ENCODE results near the gene KDM6B. TPM values are rescaled to one million over a fixed set of nuclear protein-coding genes. Genes with fewer than 3 reads are reported as not detected.

Gene KDM6B
- total RNA-seq, 6 experiments from 2014 or later, result 6.1 to 12.8 (median 10.9) TPM

DNA sequence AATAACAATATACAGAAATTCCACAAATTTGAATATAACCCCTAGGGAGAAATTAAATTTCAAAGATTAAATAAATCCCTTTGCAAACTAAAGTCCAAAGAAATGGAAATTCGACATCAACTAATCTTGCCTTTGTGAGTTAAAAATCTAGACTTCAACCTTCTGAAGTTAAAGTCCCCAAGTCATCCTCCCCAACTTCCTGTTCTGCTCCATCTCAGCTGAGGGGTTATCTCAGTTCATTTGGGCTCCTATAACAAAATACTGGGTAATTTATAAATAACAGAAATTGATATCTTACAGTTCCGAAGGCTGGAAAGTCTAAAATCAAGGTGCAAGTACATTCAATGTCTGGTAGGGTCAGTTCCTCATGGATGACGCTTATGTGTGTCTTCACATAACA lies 22.8 kb upstream of the KDM6B start:
- no peaks in the 10 kb centered on the region for H3K36me3 ChIP-seq
- no peaks in the 10 kb centered on the region for H3K9me3 ChIP-seq
- TF ChIP-seq, protein P1, sequence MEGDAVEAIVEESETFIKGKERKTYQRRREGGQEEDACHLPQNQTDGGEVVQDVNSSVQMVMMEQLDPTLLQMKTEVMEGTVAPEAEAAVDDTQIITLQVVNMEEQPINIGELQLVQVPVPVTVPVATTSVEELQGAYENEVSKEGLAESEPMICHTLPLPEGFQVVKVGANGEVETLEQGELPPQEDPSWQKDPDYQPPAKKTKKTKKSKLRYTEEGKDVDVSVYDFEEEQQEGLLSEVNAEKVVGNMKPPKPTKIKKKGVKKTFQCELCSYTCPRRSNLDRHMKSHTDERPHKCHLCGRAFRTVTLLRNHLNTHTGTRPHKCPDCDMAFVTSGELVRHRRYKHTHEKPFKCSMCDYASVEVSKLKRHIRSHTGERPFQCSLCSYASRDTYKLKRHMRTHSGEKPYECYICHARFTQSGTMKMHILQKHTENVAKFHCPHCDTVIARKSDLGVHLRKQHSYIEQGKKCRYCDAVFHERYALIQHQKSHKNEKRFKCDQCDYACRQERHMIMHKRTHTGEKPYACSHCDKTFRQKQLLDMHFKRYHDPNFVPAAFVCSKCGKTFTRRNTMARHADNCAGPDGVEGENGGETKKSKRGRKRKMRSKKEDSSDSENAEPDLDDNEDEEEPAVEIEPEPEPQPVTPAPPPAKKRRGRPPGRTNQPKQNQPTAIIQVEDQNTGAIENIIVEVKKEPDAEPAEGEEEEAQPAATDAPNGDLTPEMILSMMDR (IDR thresholded peaks at IDR 0.05), result no peak
- WGBS (ENCODE audit: insufficient coverage, low coverage, low lambda C conversion rate, missing lambda C conversion rate), result 60% methylated on average over 3 of the region's 3 CpGs
- no peaks in the 10 kb centered on the region for H3K27me3 ChIP-seq
- ATAC-seq (no peak), DNase-seq (no peak)
- intact Hi-C loops (cut with DNase I), result no loop called here
- no peak overlapping the region for H3K4me3 ChIP-seq
- H3K4me1 ChIP-seq, result no peaks in the 10 kb centered on the region
- H3K27ac ChIP-seq, result no peak overlapping the region

DNA sequence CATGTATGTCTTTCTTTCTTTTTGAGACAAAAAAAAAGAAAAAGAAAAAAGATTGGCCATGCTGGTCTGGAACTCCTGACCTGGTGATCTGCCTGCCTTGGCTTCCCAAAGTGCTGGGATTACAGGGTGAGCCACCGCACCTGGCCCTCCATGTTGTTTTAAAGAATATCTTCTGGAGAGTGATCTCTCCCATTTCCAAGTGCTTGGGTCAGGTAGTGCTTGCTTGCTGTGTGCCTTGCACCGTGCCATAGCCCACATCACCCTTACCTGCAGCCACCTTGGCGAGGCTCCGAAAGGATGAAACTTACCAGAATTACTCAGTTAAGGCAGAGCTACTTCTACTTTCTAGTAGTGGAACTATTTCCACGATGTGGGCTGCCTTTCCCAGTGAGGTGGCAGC lies 19.0 kb upstream of the KDM6B start:
- Histone ChIP-seq H3K36me3 (no peaks in the 10 kb centered on the region), H3K9me3 (no peaks in the 10 kb centered on the region), H3K27me3 (no peaks in the 10 kb centered on the region), H3K4me3 (no peak overlapping the region), H3K27ac (no peak overlapping the region), H3K4me1 (no peaks in the 10 kb centered on the region)
- WGBS (ENCODE audit: insufficient coverage, low coverage, low lambda C conversion rate, missing lambda C conversion rate), result 75% methylated on average over 4 of the region's 5 CpGs
- ATAC-seq, result no peak
- DNase-seq, result no peak
- intact Hi-C loops (cut with DNase I), result loop anchor here in 1 of 2 donors (5.0 kb wide), 1 partner anchor 37 kb away; no protein-coding TSS in a partner anchor
- TF ChIP-seq, protein P1 (IDR thresholded peaks at IDR 0.05), result no peak
- TF ChIP-seq POLR2A (IDR thresholded peaks at IDR 0.05), result no peak

DNA sequence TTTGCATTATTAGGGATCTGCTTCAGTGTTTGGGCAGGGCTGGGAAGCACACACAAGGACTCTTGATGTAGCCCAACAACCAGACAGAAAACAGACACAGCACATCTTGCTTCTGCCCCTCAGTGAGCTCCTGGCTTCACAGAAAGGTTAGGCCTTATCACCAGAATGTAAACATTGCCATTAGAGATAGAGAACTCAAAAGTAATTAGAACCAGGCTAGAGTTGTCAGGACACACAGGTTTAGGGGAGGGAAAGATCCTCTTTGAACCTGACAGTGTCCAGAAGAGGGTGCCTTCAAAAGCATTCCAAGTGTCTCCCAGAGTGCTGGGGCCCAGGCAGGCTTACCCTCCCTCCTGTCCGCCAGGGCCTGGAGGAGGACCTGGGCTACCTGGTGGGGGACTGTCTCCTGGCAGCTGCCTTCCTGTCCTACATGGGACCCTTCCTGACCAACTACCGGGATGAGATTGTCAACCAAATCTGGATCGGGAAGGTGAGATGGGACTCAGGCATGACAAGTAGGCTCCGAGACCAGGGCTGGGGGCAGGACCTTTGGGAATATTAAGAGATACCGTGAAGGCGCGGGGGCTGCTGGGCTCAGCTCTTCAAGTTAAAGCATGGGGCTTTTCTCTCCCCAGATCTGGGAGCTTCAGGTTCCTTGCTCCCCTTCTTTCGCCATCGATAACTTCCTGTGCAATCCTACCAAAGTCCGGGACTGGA lies 16.9 kb upstream of the KDM6B start:
- 63% methylated on average over 4 of the region's 10 CpGs for WGBS (ENCODE audit: insufficient coverage, low coverage, low lambda C conversion rate, missing lambda C conversion rate)
- no peak overlapping the region for H3K27ac ChIP-seq

DNA sequence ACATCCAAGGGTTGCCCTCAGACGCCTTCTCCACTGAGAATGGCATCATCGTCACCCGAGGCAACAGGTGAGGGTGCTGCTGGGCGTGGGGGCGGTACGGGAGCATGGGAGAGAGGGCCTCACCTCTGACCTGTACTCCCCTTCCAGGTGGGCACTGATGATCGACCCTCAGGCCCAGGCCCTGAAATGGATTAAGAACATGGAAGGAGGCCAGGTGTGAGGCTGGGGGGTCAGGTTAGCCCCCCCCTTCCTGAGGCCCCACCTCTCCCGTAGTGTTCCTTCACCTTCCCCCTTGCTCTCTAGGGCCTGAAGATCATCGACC lies 16.4 kb upstream of the KDM6B start:
- Histone ChIP-seq H3K4me1 (no peaks in the 10 kb centered on the region), H3K36me3 (no peaks in the 10 kb centered on the region), H3K4me3 (no peak overlapping the region), H3K27ac (no peak overlapping the region), H3K9me3 (no peaks in the 10 kb centered on the region), H3K27me3 (no peaks in the 10 kb centered on the region)
- TF ChIP-seq, protein P1 (IDR thresholded peaks at IDR 0.05), result no peak
- TF ChIP-seq POLR2A (IDR thresholded peaks at IDR 0.05), result no peak
- intact Hi-C loops (cut with DNase I), result loop anchor here in 1 of 2 donors (5.0 kb wide), 1 partner anchor 35 kb away; no protein-coding TSS in a partner anchor
- peak in 1 of 3 donors; percentile 27 for DNase-seq
- WGBS (ENCODE audit: insufficient coverage, low coverage, low lambda C conversion rate, missing lambda C conversion rate), result no CpG with 5 or more reads among the region's 9 CpGs
- ATAC-seq, result no peak

More for the DNA sequence above, 16.9 kb upstream of the KDM6B start:
- no peak overlapping the region for H3K4me3 ChIP-seq
- TF ChIP-seq, protein P1 (IDR thresholded peaks at IDR 0.05), result no peak
- no peak for TF ChIP-seq POLR2A (IDR thresholded peaks at IDR 0.05)
- H3K27me3 ChIP-seq, result no peaks in the 10 kb centered on the region
- H3K9me3 ChIP-seq, result no peaks in the 10 kb centered on the region
- no peaks in the 10 kb centered on the region for H3K36me3 ChIP-seq
- ATAC-seq, result no peak
- H3K4me1 ChIP-seq, result no peaks in the 10 kb centered on the region
- intact Hi-C loops (cut with DNase I), result loop anchor here in 1 of 2 donors (5.0 kb wide), 1 partner anchor 35 kb away; no protein-coding TSS in a partner anchor
- DNase-seq, result peak in 1 of 3 donors; percentile 19
